Natural killer cell (primary cell): ENCODE data around the gene RPS19. TPM values are rescaled to one million over a fixed set of nuclear protein-coding genes. Genes with fewer than 3 reads are reported as not detected.

ENCODE experiments used
- ATAC-seq, 3 donors: fragments of 150-1000 bp in 2 of 3; fragments of 200-7000 bp in 1 of 3; cut with Tn5 transposase; 1 replicate in 1 of 3; 2 replicates in 2 of 3; pipeline ENCODE4 v1.10.0; 2021; ENCODE audit warnings: mild to moderate bottlenecking in 2 of 3, moderate library complexity in 2 of 3
- DNase-seq, 2 donors: peaks; one replicate each; pipeline versions ENCODE4 v3.0.0 to v3.0.0-alpha.2; 2013 to 2021; ENCODE audit warnings: mixed read lengths in 1 of 2
- H3K27ac ChIP-seq: one replicate; pipeline ENCODE4 v1.5.1; 2013; ENCODE audit warnings: mild to moderate bottlenecking, low read length
- H3K27me3 ChIP-seq: one replicate; pipeline ENCODE4 v1.6.1; 2013; ENCODE audit warnings: low read length; ENCODE audit not compliant: control insufficient read depth, insufficient read depth
- H3K36me3 ChIP-seq: one replicate; pipeline ENCODE4 v1.6.1; 2013; ENCODE audit warnings: low read length; ENCODE audit not compliant: control insufficient read depth, insufficient read depth
- H3K4me1 ChIP-seq: one replicate; pipeline ENCODE4 v1.6.1; 2013; ENCODE audit warnings: low read length; ENCODE audit not compliant: control insufficient read depth, insufficient read depth
- H3K4me3 ChIP-seq: one replicate; pipeline ENCODE4 v1.5.1; 2013; ENCODE audit warnings: low read length
- H3K9me3 ChIP-seq: one replicate; pipeline ENCODE4 v1.6.1; 2013; ENCODE audit warnings: low read length; ENCODE audit not compliant: control insufficient read depth, insufficient read depth
- H3K27ac Mint-ChIP-seq, 2 donors: one replicate each; pipeline ENCODE4 v1.8.0; 2022; ENCODE audit warnings: mild to moderate bottlenecking in 2 of 2, mixed read lengths in 2 of 2, moderate library complexity in 1 of 2
- H3K27me3 Mint-ChIP-seq, 2 donors: one replicate each; pipeline ENCODE4 v1.8.0; 2022; ENCODE audit warnings: low read depth in 2 of 2, mixed read lengths in 2 of 2
- H3K36me3 Mint-ChIP-seq: one replicate; pipeline ENCODE4 v1.8.0; 2022; ENCODE audit warnings: mixed read lengths
- H3K4me1 Mint-ChIP-seq, 2 donors: one replicate each; pipeline ENCODE4 v1.8.0; 2022; ENCODE audit warnings: mixed read lengths in 2 of 2
- H3K4me3 Mint-ChIP-seq: one replicate; pipeline ENCODE4 v1.8.0; 2022; ENCODE audit warnings: mild to moderate bottlenecking, moderate library complexity, mixed read lengths
- H3K9me3 Mint-ChIP-seq, 2 donors: one replicate each; pipeline ENCODE4 v1.8.0; 2022; ENCODE audit warnings: mixed read lengths in 2 of 2
- WGBS: methylation state at CpG from one replicate; pipeline ENCODE4 v1.1.7; 2013; ENCODE audit warnings: missing lambda C conversion rate; ENCODE audit not compliant: insufficient coverage; 5-methylcytosine and 5-hydroxymethylcytosine counted together
- intact Hi-C: fragments of 100-400 bp; cut with micrococcal nuclease; formaldehyde crosslinking; loops from one replicate; pipeline ENCODE4 v1.14.2; 2022
- total RNA-seq, 4 donors: library from RNA; stranded (reverse); fragments of 120-200 nt in 1 of 4; gene quantifications; one replicate each; pipeline versions ENCODE4 v1.2.3 to v1.2.4, GENCODE V29; 2013 to 2022
- TF ChIP-seq, protein P1 (sequence below): fragments of 200-600 bp; IDR thresholded peaks from one replicate; pipeline ENCODE4 v1.8.0; 2022; ENCODE audit warnings: antibody characterized with exemption

Gene RPS19
- total RNA-seq, 3 donors from 2014 or later (not counting 1 experiment from before 2014, with no cell fraction given), result 1,358 to 1,814 (median 1,709) TPM

DNA sequence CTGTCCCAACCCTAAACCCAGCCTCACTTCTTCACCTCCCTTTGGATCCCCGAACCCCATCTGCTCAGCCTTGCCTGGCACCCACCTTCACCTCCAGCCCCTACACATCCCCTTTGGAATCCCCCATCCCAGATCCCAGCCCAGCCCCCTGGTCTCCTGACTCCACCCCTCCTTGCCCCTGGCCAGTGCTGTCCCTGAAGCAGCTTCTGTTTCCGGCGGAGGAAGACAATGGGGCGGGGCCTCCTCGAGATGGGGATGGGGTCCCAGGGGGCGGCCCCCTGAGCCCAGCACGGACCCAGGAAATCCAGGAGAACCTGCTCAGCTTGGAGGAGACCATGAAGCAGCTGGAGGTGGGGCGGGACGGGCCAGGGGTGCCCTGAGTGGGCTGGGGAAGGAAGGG is 46.2 kb downstream of the RPS19 start:
- intact Hi-C loops, result no loop called here
- H3K4me1 Mint-ChIP-seq, result peaks cover 18 to 53% of the 10 kb centered on the region in 2 donors
- DNase-seq, result no peak

GRCh38 chr19:41906916-41907680 is 47.0 kb downstream of the RPS19 start:
- Mint-ChIP-seq H3K4me1 (peaks cover 27 to 49% of the 10 kb centered on the region in 2 donors), H3K27me3 (no peaks in the 10 kb centered on the region), H3K9me3 (no peaks in the 10 kb centered on the region), H3K36me3 (no peaks in the 10 kb centered on the region), H3K27ac (peak overlapping the region; percentile 9 to 51), H3K4me3 (no peak overlapping the region)
- 83% methylated on average over 18 of the region's 21 CpGs for WGBS
- no peak overlapping the region for H3K27ac ChIP-seq
- no peaks in the 10 kb centered on the region for H3K9me3 ChIP-seq
- H3K4me1 ChIP-seq, result peaks cover 39% of the 10 kb centered on the region
- no peak overlapping the region for H3K4me3 ChIP-seq
- ATAC-seq, result peak in 1 of 3 donors; percentile 22
- TF ChIP-seq, protein P1, sequence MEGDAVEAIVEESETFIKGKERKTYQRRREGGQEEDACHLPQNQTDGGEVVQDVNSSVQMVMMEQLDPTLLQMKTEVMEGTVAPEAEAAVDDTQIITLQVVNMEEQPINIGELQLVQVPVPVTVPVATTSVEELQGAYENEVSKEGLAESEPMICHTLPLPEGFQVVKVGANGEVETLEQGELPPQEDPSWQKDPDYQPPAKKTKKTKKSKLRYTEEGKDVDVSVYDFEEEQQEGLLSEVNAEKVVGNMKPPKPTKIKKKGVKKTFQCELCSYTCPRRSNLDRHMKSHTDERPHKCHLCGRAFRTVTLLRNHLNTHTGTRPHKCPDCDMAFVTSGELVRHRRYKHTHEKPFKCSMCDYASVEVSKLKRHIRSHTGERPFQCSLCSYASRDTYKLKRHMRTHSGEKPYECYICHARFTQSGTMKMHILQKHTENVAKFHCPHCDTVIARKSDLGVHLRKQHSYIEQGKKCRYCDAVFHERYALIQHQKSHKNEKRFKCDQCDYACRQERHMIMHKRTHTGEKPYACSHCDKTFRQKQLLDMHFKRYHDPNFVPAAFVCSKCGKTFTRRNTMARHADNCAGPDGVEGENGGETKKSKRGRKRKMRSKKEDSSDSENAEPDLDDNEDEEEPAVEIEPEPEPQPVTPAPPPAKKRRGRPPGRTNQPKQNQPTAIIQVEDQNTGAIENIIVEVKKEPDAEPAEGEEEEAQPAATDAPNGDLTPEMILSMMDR, result no peak
- intact Hi-C loops, result no loop called here
- DNase-seq, result no peak
- H3K36me3 ChIP-seq, result peaks cover 58% of the 10 kb centered on the region
- H3K27me3 ChIP-seq, result peaks cover 2% of the 10 kb centered on the region

More for the DNA sequence above, 46.2 kb downstream of the RPS19 start:
- no peaks in the 10 kb centered on the region for H3K27me3 ChIP-seq
- peaks cover 37% of the 10 kb centered on the region for H3K4me1 ChIP-seq
- H3K36me3 ChIP-seq, result peaks cover 66% of the 10 kb centered on the region
- ATAC-seq, result no peak
- H3K36me3 Mint-ChIP-seq, result no peaks in the 10 kb centered on the region
- H3K27ac ChIP-seq, result no peak overlapping the region
- peak overlapping the region; percentile 47 to 51 for H3K27ac Mint-ChIP-seq
- no peaks in the 10 kb centered on the region for H3K9me3 Mint-ChIP-seq
- no peak overlapping the region for H3K4me3 Mint-ChIP-seq
- TF ChIP-seq, protein P1, result no peak
- WGBS, result 93% methylated on average over 6 of the region's 9 CpGs
- no peaks in the 10 kb centered on the region for H3K9me3 ChIP-seq
- no peaks in the 10 kb centered on the region for H3K27me3 Mint-ChIP-seq
- no peak overlapping the region for H3K4me3 ChIP-seq

- DNase-seq (no peak), ATAC-seq (no peak)
- H3K4me3 Mint-ChIP-seq, result no peak overlapping the region
- Histone ChIP-seq H3K9me3 (no peaks in the 10 kb centered on the region), H3K4me1 (peaks cover 41% of the 10 kb centered on the region), H3K36me3 (peaks cover 48% of the 10 kb centered on the region), H3K27ac (no peak overlapping the region), H3K4me3 (no peak overlapping the region), H3K27me3 (peaks cover 10% of the 10 kb centered on the region)
- H3K36me3 Mint-ChIP-seq, result no peaks in the 10 kb centered on the region
- peaks cover 32 to 49% of the 10 kb centered on the region in 2 donors for H3K4me1 Mint-ChIP-seq
- 92% methylated on average over 24 of the region's 25 CpGs for WGBS
- no peaks in the 10 kb centered on the region for H3K9me3 Mint-ChIP-seq
- no peak overlapping the region for H3K27ac Mint-ChIP-seq
- intact Hi-C loops, result no loop called here
- H3K27me3 Mint-ChIP-seq, result peaks cover 0 to 7% of the 10 kb centered on the region in 2 donors
- TF ChIP-seq, protein P1, result no peak
Measured at GRCh38 chr19:41907994-41908615, 48.0 kb downstream of the RPS19 start.
